GM19043 (cell line): ENCODE results near the gene RNFT2.

Experiments used
- ATAC-seq: cut with Tn5 transposase; IDR thresholded peaks from one replicate; pipeline ENCODE4 v1.9.1; 2021; ENCODE audit warnings: low read depth; ENCODE audit not compliant: unreplicated experiment

RNFT2 gene

DNA sequence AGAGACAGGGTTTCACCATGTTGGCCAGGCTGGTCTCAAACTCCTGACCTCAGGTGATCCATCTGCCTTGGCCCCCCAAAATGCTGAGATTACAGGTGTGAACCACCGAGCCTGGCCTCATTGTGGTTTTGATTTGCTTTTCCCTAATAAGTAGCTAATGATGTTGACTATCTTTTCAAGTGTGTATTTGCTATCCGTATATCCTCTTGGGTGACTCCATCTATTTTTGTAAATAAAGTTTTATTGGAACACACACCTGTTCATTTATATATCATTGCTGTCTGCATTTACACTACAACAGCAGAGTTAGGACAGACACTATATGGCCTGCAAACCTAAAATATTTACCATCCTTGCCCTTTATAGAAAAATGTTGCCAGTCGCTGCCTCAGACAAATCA lies 156.8 kb downstream of the RNFT2 start:
- ATAC-seq = no peak

DNA sequence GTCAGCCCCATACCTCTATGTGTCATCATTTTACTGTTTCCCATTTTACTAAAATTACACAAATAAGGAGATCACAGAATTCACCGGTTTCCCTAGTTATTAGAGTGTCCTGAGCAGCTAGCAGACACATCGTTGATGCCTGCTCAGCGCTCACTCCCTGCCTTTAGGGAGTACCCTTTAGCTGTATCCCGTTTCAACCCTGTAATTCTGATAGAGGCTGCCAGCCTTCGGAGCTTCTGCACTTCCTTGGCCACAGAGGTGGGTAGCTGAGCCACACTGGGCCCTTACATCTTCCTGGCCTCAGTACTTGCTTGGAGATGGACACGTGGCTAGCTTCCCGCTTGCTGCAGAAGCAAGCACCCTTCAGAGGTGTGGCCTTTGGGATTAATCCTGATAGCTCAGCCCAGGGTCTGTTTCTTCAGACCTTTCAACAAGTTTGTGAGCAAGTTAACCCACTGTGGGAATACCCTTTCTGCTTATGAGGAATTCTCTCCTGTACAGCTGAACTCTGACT lies 158.4 kb downstream of the RNFT2 start:
- ATAC-seq = no peak

DNA sequence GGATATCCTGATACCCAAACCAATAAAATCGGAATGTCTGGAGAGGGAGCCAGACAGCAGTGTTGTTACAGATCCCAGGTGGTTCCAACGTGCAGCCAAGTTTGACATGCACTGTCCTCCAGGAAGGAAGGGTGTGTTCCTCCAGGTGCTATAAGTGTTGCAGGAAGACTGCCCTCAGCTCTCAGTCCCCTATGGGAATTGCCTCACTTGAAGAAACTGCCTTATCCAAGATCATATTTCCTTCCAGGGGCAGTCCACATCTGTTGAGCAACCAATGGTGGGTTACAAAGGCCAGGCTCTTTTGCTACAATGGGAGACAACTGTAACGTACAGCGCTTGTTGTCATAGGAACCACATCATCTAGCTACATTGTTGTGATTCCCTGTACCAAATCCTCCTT lies 159.4 kb downstream of the RNFT2 start:
- no peak for ATAC-seq

DNA sequence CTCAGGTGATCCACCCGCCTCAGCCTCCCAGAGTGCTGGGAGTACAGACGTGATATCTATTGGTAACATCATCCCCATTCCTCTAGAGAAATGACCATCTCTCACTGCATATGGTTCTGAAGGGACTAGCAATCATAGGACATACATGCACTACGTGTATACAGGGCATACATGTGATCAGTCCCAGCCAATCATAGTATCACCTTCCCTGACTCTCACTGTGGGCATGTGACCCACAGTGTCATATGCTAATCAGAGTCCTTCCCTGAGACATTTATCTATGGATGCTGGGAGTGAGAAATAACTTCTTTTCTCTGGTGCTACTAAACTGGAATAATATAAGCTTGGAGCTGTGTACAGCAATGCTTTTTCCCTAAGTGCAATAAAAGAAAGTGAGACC lies 160.6 kb downstream of the RNFT2 start:
- ATAC-seq = no peak

DNA sequence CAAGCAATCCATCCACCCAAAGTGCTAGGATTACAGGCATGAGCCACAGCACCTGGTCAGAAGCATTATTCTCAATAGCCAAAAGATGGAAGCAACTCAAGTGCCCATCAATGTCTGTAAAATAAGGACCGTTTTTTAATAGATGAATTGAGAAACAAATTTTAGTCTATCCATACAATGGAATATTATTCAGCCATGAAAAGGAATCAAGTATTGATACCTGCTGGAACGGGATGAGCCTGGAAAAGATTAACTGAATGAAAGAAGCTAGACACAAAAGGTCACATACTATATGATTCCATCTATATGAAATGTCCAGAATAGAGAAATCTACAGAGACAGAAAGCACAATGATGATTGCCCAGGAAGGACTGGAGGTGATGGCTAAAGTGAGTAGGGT lies 163.5 kb downstream of the RNFT2 start:
- no peak for ATAC-seq
